D341Med (cell line): ENCODE results near the gene PHF21B.

ENCODE experiments used
- DNase-seq: peaks from one replicate; pipeline ENCODE4 v3.0.0; 2012; ENCODE audit warnings: low spot score

Gene PHF21B

GRCh38 chr22:44956840-44957767, 52.7 kb downstream of the PHF21B start:
- no peak for DNase-seq

DNA sequence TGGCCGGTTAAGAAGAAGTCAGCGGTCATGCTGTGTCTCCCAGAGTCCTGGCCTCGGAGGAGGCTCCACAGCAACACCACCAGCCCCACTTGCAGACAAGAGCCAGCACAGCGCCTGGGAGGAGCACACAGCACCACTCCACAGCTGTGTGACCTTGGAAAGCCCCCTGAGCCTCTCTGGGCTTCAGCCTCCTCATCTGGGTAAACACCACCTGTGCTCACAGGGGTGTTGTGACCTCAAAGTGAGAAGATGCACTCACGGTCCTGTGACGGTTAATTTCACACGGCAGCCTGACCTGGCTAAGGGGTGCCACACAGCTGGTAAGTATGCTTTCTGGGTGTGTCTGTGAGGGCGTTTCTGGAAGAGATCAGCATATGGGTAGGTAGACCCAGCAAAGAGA, 54.7 kb downstream of the PHF21B start:
- no peak for DNase-seq

DNA sequence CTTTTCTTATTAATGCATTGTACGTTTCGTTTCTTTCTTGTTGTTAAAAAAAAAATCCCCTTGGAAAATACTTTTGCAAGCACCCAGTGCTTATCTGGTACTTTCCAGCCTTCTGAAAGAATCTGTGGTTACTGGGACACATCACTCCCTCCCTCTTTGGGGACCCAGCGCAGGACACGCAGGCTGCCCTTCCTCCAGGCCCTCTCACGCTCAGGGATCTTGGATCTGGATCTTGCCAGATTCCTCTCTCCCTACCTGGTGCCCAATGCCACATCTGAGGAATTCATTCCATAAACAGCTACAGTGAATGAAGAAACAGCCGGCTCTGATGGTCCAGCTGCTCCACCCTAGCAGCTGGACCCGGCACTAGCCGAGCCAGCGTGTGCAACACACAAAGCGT, 55.7 kb downstream of the PHF21B start:
- no peak for DNase-seq

DNA sequence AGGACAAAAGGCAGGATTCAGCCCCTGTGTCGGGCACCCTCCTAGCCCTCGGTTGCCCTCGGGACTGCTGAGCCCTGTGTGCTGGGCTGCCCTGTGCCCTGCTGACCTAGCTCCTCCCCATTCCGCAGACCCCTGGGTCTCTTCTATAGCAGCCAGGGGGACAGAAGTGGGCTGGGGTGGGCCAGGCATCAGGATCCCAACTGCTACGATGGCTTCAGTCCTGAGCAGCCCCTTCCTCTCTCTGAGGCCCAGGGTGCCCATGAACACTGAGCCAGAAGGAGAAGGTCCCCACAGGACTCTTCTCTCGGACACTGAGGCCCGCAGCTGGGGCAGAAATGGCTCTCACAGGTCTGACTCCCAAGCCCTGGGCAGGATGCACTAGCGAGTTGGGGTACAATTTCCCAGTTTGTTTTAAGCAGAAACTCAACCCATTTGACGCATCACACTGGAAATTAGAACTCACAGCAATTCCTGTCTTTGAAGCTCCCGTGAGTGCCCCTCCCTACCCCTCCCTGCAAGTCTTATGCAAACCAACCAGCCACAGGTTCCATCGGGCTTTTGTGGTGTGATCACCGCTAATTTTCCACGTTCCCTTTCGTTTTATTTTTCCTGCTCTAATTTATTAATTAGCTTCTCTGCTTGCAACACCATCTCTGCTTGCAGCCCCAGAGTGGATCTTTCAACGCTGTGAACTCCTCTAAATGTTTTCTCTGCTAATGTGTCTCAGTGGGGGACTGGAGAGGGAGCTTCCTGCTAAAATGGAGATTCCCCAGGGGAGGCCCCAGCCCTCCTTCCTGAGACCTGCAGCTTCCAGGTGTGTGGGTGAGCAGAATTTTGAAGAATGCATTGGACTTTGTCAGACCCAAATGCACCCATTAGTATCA, 56.7 kb downstream of the PHF21B start:
- no peak for DNase-seq

GRCh38 chr22:44951510-44951816, 58.3 kb downstream of the PHF21B start:
- DNase-seq, result no peak

DNA sequence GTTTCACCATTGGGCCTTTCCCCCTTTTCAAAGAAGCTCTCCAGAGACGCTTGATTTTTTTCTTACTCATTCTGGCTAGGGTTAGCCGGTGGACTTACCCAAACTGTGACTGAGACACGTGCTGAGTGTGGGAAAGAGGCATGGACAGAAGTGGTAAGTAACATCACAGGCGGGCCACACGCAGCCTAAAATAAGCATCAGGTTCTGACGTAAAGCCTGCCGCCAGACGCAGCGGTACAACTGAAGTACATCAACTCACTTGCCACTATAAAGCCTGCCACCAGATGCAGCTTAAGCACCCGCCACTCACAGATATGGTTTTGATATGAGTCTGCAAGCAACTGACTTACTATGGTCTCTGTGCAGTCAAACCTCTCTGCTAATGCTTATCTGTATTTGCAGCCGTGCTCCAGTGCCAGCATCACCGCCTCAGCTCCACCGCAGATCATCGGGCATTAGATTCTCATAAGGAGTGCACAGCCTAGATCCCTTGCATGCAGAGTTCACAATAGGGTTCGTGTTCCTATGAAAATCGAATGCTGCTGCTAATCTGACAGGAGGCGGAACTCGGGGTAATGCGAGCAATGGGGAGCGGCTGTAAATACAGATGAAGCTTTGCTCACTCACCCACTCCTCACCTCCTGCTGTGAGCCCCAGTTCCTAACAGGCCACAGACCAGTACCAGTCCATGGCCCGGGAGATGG, 58.8 kb downstream of the PHF21B start:
- no peak for DNase-seq

DNA sequence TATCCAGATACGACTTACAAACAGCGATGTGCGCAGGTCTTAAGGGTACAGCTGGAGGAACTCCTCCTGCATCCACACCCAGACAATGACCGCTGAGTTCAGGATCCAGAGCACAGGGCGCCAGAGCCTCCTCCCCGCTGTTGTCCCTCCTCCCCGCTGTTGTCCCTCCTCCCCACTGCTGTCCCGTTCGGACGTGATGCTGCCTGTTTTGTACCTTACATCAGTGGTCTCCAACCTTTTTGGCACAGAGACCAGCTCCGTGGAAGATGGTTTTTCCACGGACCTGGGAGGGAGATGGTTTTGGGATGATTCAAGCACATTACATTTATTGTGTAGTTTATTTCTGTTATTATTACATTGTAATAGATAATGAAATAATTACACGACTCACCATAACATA, 62.0 kb downstream of the PHF21B start:
- no peak for DNase-seq

GRCh38 chr22:44947049-44947448, 62.8 kb downstream of the PHF21B start:
- DNase-seq, result no peak

- no peak for DNase-seq
These were observed 64.8 kb downstream of the PHF21B start for GRCh38 chr22:44944883-44945601.

DNA sequence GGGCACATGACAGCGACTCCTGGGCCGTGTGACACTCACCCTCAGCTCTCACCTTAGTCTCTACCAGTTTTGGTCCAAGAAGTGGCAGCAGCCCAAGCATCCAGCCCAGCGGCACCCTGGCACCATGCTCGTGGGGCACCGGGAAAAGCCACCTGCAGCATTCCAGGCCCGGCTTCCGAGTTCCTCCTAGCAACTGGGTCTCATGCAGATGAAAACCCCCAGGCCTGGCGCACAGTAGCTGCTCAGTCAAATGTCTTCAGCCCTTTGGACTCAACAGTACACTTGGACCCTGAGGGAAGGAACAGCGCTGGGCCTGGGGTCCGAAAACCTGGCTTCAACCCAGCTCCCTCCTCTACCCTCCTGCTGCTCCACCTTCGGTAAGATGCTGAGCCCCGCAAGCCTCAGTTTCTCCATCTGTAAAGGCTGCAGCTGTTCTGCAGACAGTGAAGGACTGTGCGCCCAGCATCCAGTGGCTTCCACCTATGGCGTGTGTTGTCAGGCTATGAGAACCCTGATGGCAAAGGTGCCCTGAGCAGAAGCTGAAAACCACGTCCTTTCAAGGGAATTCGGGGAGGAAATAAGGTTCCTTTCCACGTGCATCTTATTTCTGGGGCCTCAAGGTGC, 66.0 kb downstream of the PHF21B start:
- no peak for DNase-seq

DNA sequence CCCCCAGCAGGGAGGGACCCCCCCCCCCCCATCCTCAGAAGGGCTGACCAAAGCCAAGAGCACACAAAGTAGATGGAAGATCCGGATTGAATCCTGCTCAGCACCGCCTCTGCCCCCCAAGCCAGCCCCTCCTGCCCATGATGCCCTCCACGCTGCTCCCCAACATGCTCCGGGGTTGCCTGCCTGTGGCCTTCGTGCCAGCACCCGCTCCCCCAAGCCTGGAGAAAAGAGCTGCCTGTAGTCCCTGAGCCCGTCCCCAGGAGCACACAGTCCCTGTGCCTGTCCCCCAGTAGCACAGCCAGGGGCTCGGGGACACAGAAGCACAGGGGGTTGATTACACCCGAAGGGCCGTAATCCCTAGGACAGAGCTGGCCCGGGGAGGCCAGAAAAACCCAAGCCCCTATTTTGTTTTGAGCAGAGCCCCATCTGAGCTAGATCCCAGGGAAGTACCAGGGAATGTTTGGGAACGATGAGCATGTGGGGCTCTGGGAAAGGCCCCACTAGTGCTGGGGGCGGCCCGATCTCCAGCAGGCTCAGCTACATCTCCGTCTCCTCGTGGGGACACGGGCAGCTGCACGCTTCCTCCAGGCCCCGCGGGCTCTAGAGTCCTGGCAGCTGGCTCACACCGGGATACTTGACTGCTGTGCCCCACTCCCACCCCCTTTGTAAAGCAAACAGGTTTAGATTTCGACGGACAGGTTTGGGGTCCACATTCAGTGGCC, 66.7 kb downstream of the PHF21B start:
- DNase-seq, result no peak

DNA sequence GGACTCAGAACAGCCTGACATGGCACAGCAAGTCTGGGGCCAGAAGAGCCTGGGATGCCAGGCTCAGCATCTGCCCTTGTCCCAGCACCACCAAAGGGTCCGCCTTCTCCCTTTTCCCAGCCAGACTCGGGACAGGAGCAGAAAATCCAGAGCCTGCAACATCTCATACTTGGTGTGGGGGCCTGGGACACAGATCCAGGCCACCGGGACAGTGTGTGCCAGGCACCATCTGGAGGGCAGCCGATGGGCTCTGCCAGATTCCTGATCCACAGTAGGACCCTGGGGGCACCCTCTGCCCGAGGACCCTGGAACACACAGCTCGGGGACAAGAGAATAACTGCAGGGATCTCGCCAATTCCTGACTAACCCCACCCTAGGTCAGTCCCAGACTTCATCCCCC, 67.7 kb downstream of the PHF21B start:
- DNase-seq, result no peak

GRCh38 chr22:44941207-44941606, 68.6 kb downstream of the PHF21B start:
- peak; percentile 68 for DNase-seq

GRCh38 chr22:44940130-44940529, 69.7 kb downstream of the PHF21B start:
- DNase-seq, result peak; percentile 75

DNA sequence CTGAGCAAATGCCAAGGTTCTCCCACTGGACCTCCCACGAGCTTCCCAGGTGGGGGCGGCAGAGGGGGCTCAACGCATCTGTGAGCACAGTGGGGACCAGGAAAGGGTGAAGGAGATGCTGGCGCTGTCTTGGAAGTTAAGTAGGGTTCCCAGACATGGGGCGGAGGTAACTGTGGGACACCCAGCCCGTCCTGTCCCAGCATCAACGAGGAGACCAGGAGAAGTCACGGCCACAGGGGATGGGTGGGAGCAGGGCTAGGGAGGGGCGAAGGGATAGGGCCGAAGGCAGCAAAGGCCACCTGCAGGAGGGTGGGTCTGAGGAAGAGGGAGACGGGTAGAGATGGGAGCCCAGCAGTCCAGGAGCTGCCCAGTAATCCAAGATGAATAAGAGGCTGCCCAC, 70.4 kb downstream of the PHF21B start:
- DNase-seq, result no peak

DNA sequence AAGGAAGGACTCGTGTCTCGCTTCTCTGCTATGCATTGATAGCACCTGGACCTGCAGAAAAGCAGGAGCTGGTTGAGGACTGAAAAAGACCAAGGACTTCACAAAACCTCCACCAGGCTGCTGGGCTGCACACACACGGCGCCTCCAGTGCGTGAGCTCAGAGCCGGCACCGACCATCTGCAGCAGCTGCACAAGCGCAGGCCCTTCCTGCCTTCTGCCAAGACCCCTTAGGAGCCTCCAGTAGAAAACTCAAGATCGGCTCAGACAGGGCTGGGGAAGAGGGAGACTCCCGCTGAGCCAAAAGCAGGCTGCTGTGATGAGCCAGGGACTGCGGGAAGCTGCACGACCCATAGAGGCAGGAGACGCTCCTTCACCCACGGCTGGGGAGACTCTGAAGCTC, 70.9 kb downstream of the PHF21B start:
- no peak for DNase-seq

DNA sequence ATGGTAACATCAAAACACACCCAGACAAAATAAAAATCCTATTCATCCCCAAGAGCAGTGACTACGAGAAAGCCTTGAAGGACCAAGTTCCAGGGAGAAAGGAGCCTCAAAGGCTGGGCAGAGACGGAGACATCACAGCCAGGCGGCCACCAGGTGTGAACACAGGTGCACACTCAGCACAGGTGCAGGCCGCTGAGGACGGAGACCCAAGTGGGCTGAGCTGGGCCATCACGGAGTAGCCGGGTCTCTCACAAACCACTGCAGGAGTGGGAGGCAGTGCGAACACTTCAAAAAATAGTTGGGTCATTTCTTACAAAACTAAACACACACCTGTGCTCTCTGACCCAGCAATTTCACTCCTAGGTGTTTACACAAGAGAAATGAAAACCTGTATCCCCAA, 72.6 kb downstream of the PHF21B start:
- no peak for DNase-seq

- DNase-seq, result no peak
These were observed 73.6 kb downstream of the PHF21B start for GRCh38 chr22:44936201-44936600.

DNA sequence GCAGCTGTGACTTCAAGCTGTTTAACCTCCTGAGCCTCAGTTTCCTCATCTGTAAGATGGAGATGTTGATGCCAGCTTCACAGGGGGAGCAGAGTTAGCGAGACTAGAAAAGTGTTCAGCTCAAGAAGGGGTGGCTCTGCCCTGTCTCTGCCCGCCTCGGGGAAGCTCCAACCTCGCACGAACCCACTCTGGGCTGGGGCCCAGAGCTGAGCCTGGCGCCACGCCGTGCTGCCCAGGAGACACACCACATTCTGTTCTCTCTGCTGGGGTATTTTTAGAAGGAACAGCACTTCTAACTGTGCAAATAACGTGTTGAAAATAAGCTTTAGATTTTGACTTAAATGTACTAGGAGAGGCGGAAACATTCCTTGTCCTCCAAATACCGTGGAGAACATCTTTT, 74.1 kb downstream of the PHF21B start:
- DNase-seq, result no peak

DNA sequence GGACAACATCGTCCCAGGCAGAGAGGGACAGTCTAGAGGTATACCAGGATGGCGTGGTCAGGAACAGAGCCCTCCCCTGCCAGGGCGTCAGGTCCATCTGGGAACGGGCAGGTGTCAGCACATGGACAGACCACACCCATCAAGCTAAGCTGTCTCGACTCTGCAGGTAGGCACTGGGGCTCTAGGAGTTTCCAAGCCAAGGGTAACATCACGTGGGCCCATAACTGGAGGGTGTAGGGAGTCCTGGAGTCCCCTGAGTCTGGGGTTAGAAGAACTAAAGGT, 75.4 kb downstream of the PHF21B start:
- no peak for DNase-seq
